ENCODE data around the gene ELMO1. TPM values are rescaled to one million over a fixed set of nuclear protein-coding genes. Genes with fewer than 3 reads are reported as not detected.
A peak's percentile ranks its signal among the peaks of the same experiment; 100 is the strongest.

Gene ELMO1
- total RNA-seq, 1 donor from 2014 or later = 112 TPM

DNA sequence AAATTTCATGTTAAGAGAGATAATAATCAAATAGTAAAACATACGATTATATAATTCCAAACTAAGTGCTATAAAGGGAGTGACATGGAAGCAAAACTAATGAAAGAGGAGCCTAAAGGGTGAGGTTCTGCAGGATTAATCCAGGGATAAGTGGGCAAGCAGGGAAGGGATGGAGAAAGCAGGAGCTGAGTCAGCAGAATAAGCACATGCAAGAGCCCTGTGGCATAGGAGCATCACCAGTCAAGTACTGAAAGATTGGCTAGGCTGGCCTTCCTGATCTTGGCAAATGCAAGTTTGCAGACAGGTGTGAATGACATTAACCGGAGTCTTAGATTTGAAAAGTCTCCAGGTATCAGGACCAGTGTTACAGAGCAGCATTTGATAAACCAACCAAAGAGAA, 336.4 kb downstream of the ELMO1 start:
- Mint-ChIP-seq H3K27ac (no peak overlapping the region), H3K27me3 (ENCODE audit: low read depth) (no peaks in the 10 kb centered on the region), H3K4me3 (ENCODE audit: low read depth) (no peak overlapping the region), H3K4me1 (ENCODE audit: low read depth) (peaks cover 51% of the 10 kb centered on the region), H3K9me3 (no peaks in the 10 kb centered on the region), H3K36me3 (ENCODE audit: low read depth) (peaks cover 42% of the 10 kb centered on the region)
- no peak for DNase-seq (ENCODE audit: low spot score)
- intact Hi-C loops (cut with micrococcal nuclease) = loop anchor here (5.0 kb wide), 3 partner anchors 40 to 430 kb away; no protein-coding TSS in a partner anchor

- intact Hi-C loops (cut with micrococcal nuclease) = loop anchor here (5.0 kb wide), 3 partner anchors 39 to 429 kb away; no protein-coding TSS in a partner anchor
- H3K4me1 Mint-ChIP-seq (ENCODE audit: low read depth) = peaks cover 48% of the 10 kb centered on the region
- H3K36me3 Mint-ChIP-seq (ENCODE audit: low read depth) = peaks cover 44% of the 10 kb centered on the region
- no peaks in the 10 kb centered on the region for H3K9me3 Mint-ChIP-seq
- H3K27ac Mint-ChIP-seq = no peak overlapping the region
- no peak for DNase-seq (ENCODE audit: low spot score)
- H3K4me3 Mint-ChIP-seq (ENCODE audit: low read depth) = no peak overlapping the region
- no peaks in the 10 kb centered on the region for H3K27me3 Mint-ChIP-seq (ENCODE audit: low read depth)
Observed at GRCh38 chr7:37111459-37111858, 337.2 kb downstream of the ELMO1 start.

DNA sequence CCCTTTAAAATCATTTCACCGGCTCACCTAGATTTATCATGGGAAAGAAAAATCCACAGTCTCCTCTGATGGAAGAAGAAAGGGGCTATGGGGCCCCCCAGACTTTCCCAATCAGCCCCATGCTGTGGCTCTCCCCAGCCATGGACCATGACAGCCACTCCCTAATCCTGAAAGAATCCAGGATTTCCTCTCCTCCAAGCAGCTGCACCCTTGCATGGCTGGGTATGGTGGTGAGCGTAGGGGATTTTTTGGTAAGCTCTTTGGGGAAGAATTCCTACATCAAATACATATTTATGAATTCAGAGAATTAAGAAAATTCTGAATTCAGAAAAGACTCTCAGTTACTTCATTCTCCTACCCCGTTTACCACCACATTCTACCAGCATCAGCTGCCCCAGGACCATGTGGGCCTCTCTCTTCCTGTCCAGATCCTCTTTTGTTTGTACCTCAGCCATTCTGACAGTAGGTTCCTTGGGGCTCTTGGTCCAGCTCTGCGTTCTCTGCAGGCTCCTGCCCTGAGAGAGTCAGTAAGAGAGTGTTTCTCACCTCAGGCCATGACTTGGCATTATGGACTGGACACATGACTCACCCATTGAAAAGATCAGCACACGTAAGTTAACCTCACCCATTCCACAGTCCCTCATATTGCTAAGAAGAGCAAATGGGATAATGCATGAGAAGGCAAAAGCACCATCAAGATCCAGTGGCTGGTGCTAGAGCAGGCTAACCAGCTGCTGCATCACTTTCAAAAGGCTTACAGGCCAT, 337.8 kb downstream of the ELMO1 start:
- Mint-ChIP-seq H3K4me3 (ENCODE audit: low read depth) (no peak overlapping the region), H3K36me3 (ENCODE audit: low read depth) (peaks cover 44% of the 10 kb centered on the region), H3K27me3 (ENCODE audit: low read depth) (no peaks in the 10 kb centered on the region), H3K27ac (peak overlapping the region; percentile 17), H3K9me3 (no peaks in the 10 kb centered on the region), H3K4me1 (ENCODE audit: low read depth) (peaks cover 43% of the 10 kb centered on the region)
- intact Hi-C loops (cut with micrococcal nuclease) = loop anchor here (5.0 kb wide), 3 partner anchors 39 to 429 kb away; no protein-coding TSS in a partner anchor
- DNase-seq (ENCODE audit: low spot score) = no peak

GRCh38 chr7:37109843-37110242, 338.8 kb downstream of the ELMO1 start:
- peak overlapping the region; percentile 46 for H3K27ac Mint-ChIP-seq
- peaks cover 47% of the 10 kb centered on the region for H3K36me3 Mint-ChIP-seq (ENCODE audit: low read depth)
- intact Hi-C loops (cut with micrococcal nuclease) = loop anchor here (5.0 kb wide), 3 partner anchors 38 to 428 kb away; no protein-coding TSS in a partner anchor
- no peaks in the 10 kb centered on the region for H3K27me3 Mint-ChIP-seq (ENCODE audit: low read depth)
- peaks cover 38% of the 10 kb centered on the region for H3K4me1 Mint-ChIP-seq (ENCODE audit: low read depth)
- no peak for DNase-seq (ENCODE audit: low spot score)
- H3K9me3 Mint-ChIP-seq = no peaks in the 10 kb centered on the region
- H3K4me3 Mint-ChIP-seq (ENCODE audit: low read depth) = no peak overlapping the region

DNA sequence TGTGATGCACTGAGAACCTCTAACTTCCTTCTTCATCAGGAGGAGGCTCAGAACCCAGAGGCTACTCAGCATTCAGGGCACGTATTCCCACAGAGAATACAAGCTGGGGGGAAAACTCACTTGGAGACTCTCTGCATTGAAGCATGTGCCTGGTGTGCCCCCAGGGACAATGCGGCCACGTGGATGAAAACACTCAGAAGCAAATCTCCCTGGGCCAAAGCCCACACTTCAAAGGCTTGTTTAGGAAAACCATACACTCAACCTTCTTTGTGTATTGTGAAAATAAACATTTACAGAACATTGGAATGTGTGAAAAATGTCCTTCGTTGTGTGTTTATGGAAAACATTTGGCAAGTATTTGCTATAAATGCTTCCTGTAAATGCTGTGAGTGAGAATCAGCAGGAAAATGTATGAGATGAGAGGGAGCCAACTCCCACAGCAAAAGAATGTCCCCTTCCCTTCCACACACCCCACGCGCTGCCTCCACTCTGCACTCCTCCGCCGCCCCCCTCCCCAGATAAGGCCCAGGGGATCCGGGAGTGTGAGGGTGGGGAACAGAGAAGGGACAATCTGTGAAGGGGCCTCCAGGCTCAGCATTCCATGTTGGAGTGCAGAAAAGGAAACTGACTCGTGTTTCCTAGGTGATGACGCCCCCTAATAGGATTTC, 339.5 kb downstream of the ELMO1 start:
- Mint-ChIP-seq H3K27ac (no peak overlapping the region), H3K36me3 (ENCODE audit: low read depth) (peaks cover 45% of the 10 kb centered on the region), H3K4me3 (ENCODE audit: low read depth) (no peak overlapping the region), H3K9me3 (no peaks in the 10 kb centered on the region), H3K27me3 (ENCODE audit: low read depth) (no peaks in the 10 kb centered on the region), H3K4me1 (ENCODE audit: low read depth) (peaks cover 37% of the 10 kb centered on the region)
- DNase-seq (ENCODE audit: low spot score) = no peak
- intact Hi-C loops (cut with micrococcal nuclease) = no loop called here

DNA sequence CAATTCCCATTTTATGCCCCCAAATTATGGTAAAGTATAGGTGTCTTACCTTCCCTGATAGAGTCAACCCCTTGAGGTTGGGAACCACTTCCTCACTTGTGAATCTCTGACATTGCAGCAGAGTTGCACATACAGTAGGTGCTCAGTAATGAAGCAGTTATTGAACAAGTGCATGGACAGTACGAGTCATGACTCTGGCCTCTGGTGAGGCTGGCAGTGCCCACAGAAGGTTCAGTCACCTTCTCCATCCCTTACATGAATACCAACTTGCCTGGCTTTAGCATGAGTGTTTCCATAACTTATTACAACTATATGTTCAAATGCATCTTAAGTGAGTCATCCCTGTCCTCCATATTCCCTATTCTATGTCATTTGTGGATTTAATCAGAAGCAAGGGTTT, 340.0 kb downstream of the ELMO1 start:
- intact Hi-C loops (cut with micrococcal nuclease) = no loop called here
- Mint-ChIP-seq H3K36me3 (ENCODE audit: low read depth) (peaks cover 42% of the 10 kb centered on the region), H3K4me1 (ENCODE audit: low read depth) (peaks cover 32% of the 10 kb centered on the region), H3K27me3 (ENCODE audit: low read depth) (no peaks in the 10 kb centered on the region), H3K27ac (peak overlapping the region; percentile 18), H3K4me3 (ENCODE audit: low read depth) (no peak overlapping the region), H3K9me3 (no peaks in the 10 kb centered on the region)
- DNase-seq (ENCODE audit: low spot score) = no peak

DNA sequence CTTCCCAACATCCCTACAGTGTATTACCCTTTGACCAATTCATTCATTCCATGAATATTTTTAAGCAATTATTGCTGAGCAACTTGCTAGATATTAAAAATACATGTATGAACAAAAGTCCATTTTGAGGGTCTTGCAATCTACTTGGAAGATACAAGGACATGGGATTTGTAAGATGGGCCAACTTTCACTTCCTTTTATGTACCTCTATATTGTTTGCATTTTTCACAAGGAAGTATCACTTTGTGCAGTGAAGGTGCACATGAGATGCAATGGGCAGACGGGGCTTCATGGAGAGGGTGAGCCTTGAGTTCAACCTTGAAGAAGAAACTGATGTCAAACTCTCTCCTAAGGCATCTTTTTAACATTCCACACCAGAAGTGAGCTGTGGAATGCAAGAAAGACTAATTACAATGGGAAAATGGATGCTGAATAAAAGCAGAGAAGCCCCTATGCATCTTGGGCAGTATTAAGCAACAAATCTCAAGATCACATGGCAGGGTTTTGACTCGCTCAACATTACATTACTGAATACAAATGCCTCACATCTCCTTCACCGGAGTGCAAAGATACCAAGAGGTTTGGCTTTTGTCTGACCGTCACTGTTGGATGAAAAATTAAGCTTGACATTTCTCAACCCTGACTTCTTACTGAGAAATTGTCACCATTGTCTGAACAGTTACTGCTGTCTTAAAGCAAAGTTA, 341.5 kb downstream of the ELMO1 start:
- Mint-ChIP-seq H3K36me3 (ENCODE audit: low read depth) (peaks cover 34% of the 10 kb centered on the region), H3K27ac (no peak overlapping the region), H3K9me3 (no peaks in the 10 kb centered on the region), H3K4me1 (ENCODE audit: low read depth) (peaks cover 26% of the 10 kb centered on the region), H3K27me3 (ENCODE audit: low read depth) (no peaks in the 10 kb centered on the region), H3K4me3 (ENCODE audit: low read depth) (no peak overlapping the region)
- DNase-seq (ENCODE audit: low spot score) = no peak
- intact Hi-C loops (cut with micrococcal nuclease) = no loop called here

DNA sequence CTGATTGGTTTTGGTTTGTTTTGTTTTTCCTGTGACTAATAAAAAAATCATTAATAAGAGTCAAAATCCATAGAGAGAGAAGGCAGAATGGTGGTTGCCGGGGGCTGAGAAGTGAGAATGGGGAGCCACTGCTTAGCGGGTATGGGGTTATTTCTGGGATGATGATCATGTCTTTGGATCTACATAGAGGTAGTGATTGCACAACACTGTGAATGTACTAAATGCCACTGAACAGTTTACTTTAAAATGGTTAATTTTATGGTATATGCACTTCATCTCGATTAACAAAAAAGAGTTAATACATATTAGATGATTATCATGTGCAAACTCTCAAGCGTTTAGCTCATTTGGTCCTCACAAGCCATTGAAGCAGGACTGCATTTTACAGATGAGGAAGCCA, 342.9 kb downstream of the ELMO1 start:
- H3K9me3 Mint-ChIP-seq = no peaks in the 10 kb centered on the region
- no peak for DNase-seq (ENCODE audit: low spot score)
- H3K36me3 Mint-ChIP-seq (ENCODE audit: low read depth) = peaks cover 32% of the 10 kb centered on the region
- no peaks in the 10 kb centered on the region for H3K27me3 Mint-ChIP-seq (ENCODE audit: low read depth)
- H3K4me1 Mint-ChIP-seq (ENCODE audit: low read depth) = peaks cover 28% of the 10 kb centered on the region
- no peak overlapping the region for H3K27ac Mint-ChIP-seq
- intact Hi-C loops (cut with micrococcal nuclease) = no loop called here
- no peak overlapping the region for H3K4me3 Mint-ChIP-seq (ENCODE audit: low read depth)

GRCh38 chr7:37104822-37105518, 343.7 kb downstream of the ELMO1 start:
- no peak overlapping the region for H3K27ac Mint-ChIP-seq
- no peaks in the 10 kb centered on the region for H3K27me3 Mint-ChIP-seq (ENCODE audit: low read depth)
- intact Hi-C loops (cut with micrococcal nuclease) = no loop called here
- peaks cover 28% of the 10 kb centered on the region for H3K4me1 Mint-ChIP-seq (ENCODE audit: low read depth)
- no peaks in the 10 kb centered on the region for H3K9me3 Mint-ChIP-seq
- DNase-seq (ENCODE audit: low spot score) = no peak
- H3K4me3 Mint-ChIP-seq (ENCODE audit: low read depth) = no peak overlapping the region
- H3K36me3 Mint-ChIP-seq (ENCODE audit: low read depth) = peaks cover 37% of the 10 kb centered on the region

- intact Hi-C loops (cut with micrococcal nuclease) = no loop called here
Observed at GRCh38 chr7:37102518-37103137, 346.0 kb downstream of the ELMO1 start.

DNA sequence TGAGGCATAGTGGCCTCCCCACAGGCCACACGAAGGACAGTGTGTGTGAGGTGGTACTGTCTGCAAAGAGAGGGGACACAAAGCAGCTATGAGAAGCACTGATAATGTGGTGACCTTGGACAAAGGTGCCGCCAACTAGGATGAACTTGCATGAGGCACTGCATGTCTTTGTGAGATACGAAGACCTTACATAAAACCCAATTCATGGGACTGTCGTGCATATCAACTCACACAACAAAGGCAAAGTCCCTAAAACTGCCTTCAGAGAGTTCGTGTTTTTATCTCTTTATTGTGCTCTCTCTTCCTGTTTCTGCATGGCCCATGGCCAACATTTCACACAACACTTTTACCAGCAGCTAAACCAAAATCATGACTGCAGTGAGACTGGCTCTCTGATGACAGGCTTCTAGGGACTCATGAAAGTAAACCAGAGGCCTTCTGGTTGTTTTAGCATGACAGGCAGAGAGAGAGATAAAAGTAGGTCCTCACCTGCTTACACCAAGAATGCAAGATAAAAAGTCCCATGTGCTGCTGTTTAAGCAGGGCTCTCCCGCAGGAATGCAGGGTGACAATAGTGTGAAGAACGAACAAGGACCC, 347.8 kb downstream of the ELMO1 start:
- DNase-seq (ENCODE audit: low spot score) = no peak
- Mint-ChIP-seq H3K36me3 (ENCODE audit: low read depth) (peaks cover 34% of the 10 kb centered on the region), H3K9me3 (no peaks in the 10 kb centered on the region), H3K27me3 (ENCODE audit: low read depth) (no peaks in the 10 kb centered on the region), H3K27ac (peak overlapping the region; percentile 36), H3K4me1 (ENCODE audit: low read depth) (peaks cover 17% of the 10 kb centered on the region), H3K4me3 (ENCODE audit: low read depth) (no peak overlapping the region)
- intact Hi-C loops (cut with micrococcal nuclease) = no loop called here

More at GRCh38 chr7:37102518-37103137, 346.0 kb downstream of the ELMO1 start:
- Mint-ChIP-seq H3K4me1 (ENCODE audit: low read depth) (peaks cover 18% of the 10 kb centered on the region), H3K27me3 (ENCODE audit: low read depth) (no peaks in the 10 kb centered on the region), H3K36me3 (ENCODE audit: low read depth) (peaks cover 29% of the 10 kb centered on the region), H3K9me3 (no peaks in the 10 kb centered on the region), H3K4me3 (ENCODE audit: low read depth) (no peak overlapping the region), H3K27ac (no peak overlapping the region)
- no peak for DNase-seq (ENCODE audit: low spot score)

GRCh38 chr7:37098762-37099161, 349.9 kb downstream of the ELMO1 start:
- H3K27me3 Mint-ChIP-seq (ENCODE audit: low read depth) = no peaks in the 10 kb centered on the region
- DNase-seq (ENCODE audit: low spot score) = no peak
- intact Hi-C loops (cut with micrococcal nuclease) = no loop called here
- H3K4me3 Mint-ChIP-seq (ENCODE audit: low read depth) = no peak overlapping the region
- no peak overlapping the region for H3K27ac Mint-ChIP-seq
- H3K36me3 Mint-ChIP-seq (ENCODE audit: low read depth) = peaks cover 51% of the 10 kb centered on the region
- H3K9me3 Mint-ChIP-seq = no peaks in the 10 kb centered on the region
- peaks cover 17% of the 10 kb centered on the region for H3K4me1 Mint-ChIP-seq (ENCODE audit: low read depth)
